Measurements from ENCODE around the gene LGALS3.

LGALS3 gene

GRCh38 chr14:55129428-55130195, 560 bp downstream of the LGALS3 start:
- no peaks in the 10 kb centered on the region for H3K36me3 ChIP-seq (ENCODE audit: insufficient read depth, low read length)
- no peaks in the 10 kb centered on the region for H3K27me3 ChIP-seq (ENCODE audit: insufficient read depth, low read length)
- peaks cover 16% of the 10 kb centered on the region for H3K4me1 ChIP-seq (ENCODE audit: insufficient read depth, low read length)
- H3K9me3 ChIP-seq (ENCODE audit: low read length) = no peaks in the 10 kb centered on the region
- no peak overlapping the region for H2AFZ ChIP-seq (ENCODE audit: low read depth, low read length)
- no peak overlapping the region for H3K4me3 ChIP-seq (ENCODE audit: low read length)

- Histone ChIP-seq H2AFZ (ENCODE audit: low read depth, low read length) (no peak overlapping the region), H3K4me1 (ENCODE audit: insufficient read depth, low read length) (peaks cover 16% of the 10 kb centered on the region), H3K9me3 (ENCODE audit: low read length) (no peaks in the 10 kb centered on the region), H3K4me3 (ENCODE audit: low read length) (no peak overlapping the region), H3K36me3 (ENCODE audit: insufficient read depth, low read length) (no peaks in the 10 kb centered on the region), H3K27me3 (ENCODE audit: insufficient read depth, low read length) (no peaks in the 10 kb centered on the region)
These were observed 1.1 kb downstream of the LGALS3 start for GRCh38 chr14:55130196-55130550.

GRCh38 chr14:55131370-55132137, 2.5 kb downstream of the LGALS3 start:
- Histone ChIP-seq H3K4me1 (ENCODE audit: insufficient read depth, low read length) (peaks cover 16% of the 10 kb centered on the region), H3K9me3 (ENCODE audit: low read length) (no peaks in the 10 kb centered on the region), H2AFZ (ENCODE audit: low read depth, low read length) (no peak overlapping the region), H3K36me3 (ENCODE audit: insufficient read depth, low read length) (no peaks in the 10 kb centered on the region), H3K27me3 (ENCODE audit: insufficient read depth, low read length) (no peaks in the 10 kb centered on the region), H3K4me3 (ENCODE audit: low read length) (no peak overlapping the region)

- no peak overlapping the region for H3K4me3 ChIP-seq (ENCODE audit: low read length)
- H2AFZ ChIP-seq (ENCODE audit: low read depth, low read length) = no peak overlapping the region
- no peaks in the 10 kb centered on the region for H3K9me3 ChIP-seq (ENCODE audit: low read length)
- H3K27me3 ChIP-seq (ENCODE audit: insufficient read depth, low read length) = no peaks in the 10 kb centered on the region
- no peaks in the 10 kb centered on the region for H3K4me1 ChIP-seq (ENCODE audit: insufficient read depth, low read length)
- H3K36me3 ChIP-seq (ENCODE audit: insufficient read depth, low read length) = no peaks in the 10 kb centered on the region
These were observed 4.4 kb downstream of the LGALS3 start for GRCh38 chr14:55133416-55133815.

GRCh38 chr14:55136241-55136640, 7.2 kb downstream of the LGALS3 start:
- no peaks in the 10 kb centered on the region for H3K27me3 ChIP-seq (ENCODE audit: insufficient read depth, low read length)
- peaks cover 3% of the 10 kb centered on the region for H3K36me3 ChIP-seq (ENCODE audit: insufficient read depth, low read length)
- H3K4me1 ChIP-seq (ENCODE audit: insufficient read depth, low read length) = no peaks in the 10 kb centered on the region
- no peak overlapping the region for H3K4me3 ChIP-seq (ENCODE audit: low read length)
- H3K9me3 ChIP-seq (ENCODE audit: low read length) = no peaks in the 10 kb centered on the region
- no peak overlapping the region for H2AFZ ChIP-seq (ENCODE audit: low read depth, low read length)

- H3K4me3 ChIP-seq (ENCODE audit: low read length) = no peak overlapping the region
These were observed 8.1 kb downstream of the LGALS3 start for GRCh38 chr14:55136885-55137786.

GRCh38 chr14:55138091-55138490, 9.0 kb downstream of the LGALS3 start:
- Histone ChIP-seq H3K36me3 (ENCODE audit: insufficient read depth, low read length) (peaks cover 6% of the 10 kb centered on the region), H2AFZ (ENCODE audit: low read depth, low read length) (no peak overlapping the region)

More at GRCh38 chr14:55136885-55137786, 8.1 kb downstream of the LGALS3 start:
- H3K9me3 ChIP-seq (ENCODE audit: low read length) = no peaks in the 10 kb centered on the region
- H2AFZ ChIP-seq (ENCODE audit: low read depth, low read length) = no peak overlapping the region
- H3K36me3 ChIP-seq (ENCODE audit: insufficient read depth, low read length) = peaks cover 6% of the 10 kb centered on the region
- no peaks in the 10 kb centered on the region for H3K27me3 ChIP-seq (ENCODE audit: insufficient read depth, low read length)
- no peaks in the 10 kb centered on the region for H3K4me1 ChIP-seq (ENCODE audit: insufficient read depth, low read length)

GRCh38 chr14:55139141-55139540, 10.1 kb downstream of the LGALS3 start:
- no peak overlapping the region for H3K4me3 ChIP-seq (ENCODE audit: low read length)
- no peaks in the 10 kb centered on the region for H3K9me3 ChIP-seq (ENCODE audit: low read length)
- no peaks in the 10 kb centered on the region for H3K4me1 ChIP-seq (ENCODE audit: insufficient read depth, low read length)
- no peaks in the 10 kb centered on the region for H3K27me3 ChIP-seq (ENCODE audit: insufficient read depth, low read length)
- H3K36me3 ChIP-seq (ENCODE audit: insufficient read depth, low read length) = peaks cover 6% of the 10 kb centered on the region
- H2AFZ ChIP-seq (ENCODE audit: low read depth, low read length) = no peak overlapping the region

More at GRCh38 chr14:55138091-55138490, 9.0 kb downstream of the LGALS3 start:
- Histone ChIP-seq H3K4me1 (ENCODE audit: insufficient read depth, low read length) (no peaks in the 10 kb centered on the region), H3K9me3 (ENCODE audit: low read length) (no peaks in the 10 kb centered on the region), H3K4me3 (ENCODE audit: low read length) (no peak overlapping the region), H3K27me3 (ENCODE audit: insufficient read depth, low read length) (no peaks in the 10 kb centered on the region)

- H3K4me3 ChIP-seq (ENCODE audit: low read length) = no peak overlapping the region
- H3K27me3 ChIP-seq (ENCODE audit: insufficient read depth, low read length) = no peaks in the 10 kb centered on the region
- peaks cover 10% of the 10 kb centered on the region for H3K36me3 ChIP-seq (ENCODE audit: insufficient read depth, low read length)
- H3K4me1 ChIP-seq (ENCODE audit: insufficient read depth, low read length) = no peaks in the 10 kb centered on the region
- H3K9me3 ChIP-seq (ENCODE audit: low read length) = no peaks in the 10 kb centered on the region
- no peak overlapping the region for H2AFZ ChIP-seq (ENCODE audit: low read depth, low read length)
These were observed 10.9 kb downstream of the LGALS3 start for GRCh38 chr14:55139696-55140509.

GRCh38 chr14:55141825-55142224, 12.8 kb downstream of the LGALS3 start:
- H3K9me3 ChIP-seq (ENCODE audit: low read length) = no peaks in the 10 kb centered on the region
- H3K36me3 ChIP-seq (ENCODE audit: insufficient read depth, low read length) = peaks cover 28% of the 10 kb centered on the region
- H3K4me1 ChIP-seq (ENCODE audit: insufficient read depth, low read length) = no peaks in the 10 kb centered on the region
- no peaks in the 10 kb centered on the region for H3K27me3 ChIP-seq (ENCODE audit: insufficient read depth, low read length)
- H3K4me3 ChIP-seq (ENCODE audit: low read length) = no peak overlapping the region
- no peak overlapping the region for H2AFZ ChIP-seq (ENCODE audit: low read depth, low read length)

GRCh38 chr14:55142466-55142865, 13.4 kb downstream of the LGALS3 start:
- Histone ChIP-seq H3K36me3 (ENCODE audit: insufficient read depth, low read length) (peaks cover 34% of the 10 kb centered on the region), H2AFZ (ENCODE audit: low read depth, low read length) (no peak overlapping the region), H3K27me3 (ENCODE audit: insufficient read depth, low read length) (no peaks in the 10 kb centered on the region), H3K4me1 (ENCODE audit: insufficient read depth, low read length) (no peaks in the 10 kb centered on the region), H3K4me3 (ENCODE audit: low read length) (no peak overlapping the region), H3K9me3 (ENCODE audit: low read length) (no peaks in the 10 kb centered on the region)

GRCh38 chr14:55146425-55146824, 17.4 kb downstream of the LGALS3 start:
- H3K9me3 ChIP-seq (ENCODE audit: low read length) = no peaks in the 10 kb centered on the region
- H3K4me3 ChIP-seq (ENCODE audit: low read length) = no peak overlapping the region
- no peaks in the 10 kb centered on the region for H3K27me3 ChIP-seq (ENCODE audit: insufficient read depth, low read length)
- no peak overlapping the region for H2AFZ ChIP-seq (ENCODE audit: low read depth, low read length)
- no peaks in the 10 kb centered on the region for H3K4me1 ChIP-seq (ENCODE audit: insufficient read depth, low read length)
- H3K36me3 ChIP-seq (ENCODE audit: insufficient read depth, low read length) = peaks cover 55% of the 10 kb centered on the region
